ENCODE data around the gene USP32.

DNA sequence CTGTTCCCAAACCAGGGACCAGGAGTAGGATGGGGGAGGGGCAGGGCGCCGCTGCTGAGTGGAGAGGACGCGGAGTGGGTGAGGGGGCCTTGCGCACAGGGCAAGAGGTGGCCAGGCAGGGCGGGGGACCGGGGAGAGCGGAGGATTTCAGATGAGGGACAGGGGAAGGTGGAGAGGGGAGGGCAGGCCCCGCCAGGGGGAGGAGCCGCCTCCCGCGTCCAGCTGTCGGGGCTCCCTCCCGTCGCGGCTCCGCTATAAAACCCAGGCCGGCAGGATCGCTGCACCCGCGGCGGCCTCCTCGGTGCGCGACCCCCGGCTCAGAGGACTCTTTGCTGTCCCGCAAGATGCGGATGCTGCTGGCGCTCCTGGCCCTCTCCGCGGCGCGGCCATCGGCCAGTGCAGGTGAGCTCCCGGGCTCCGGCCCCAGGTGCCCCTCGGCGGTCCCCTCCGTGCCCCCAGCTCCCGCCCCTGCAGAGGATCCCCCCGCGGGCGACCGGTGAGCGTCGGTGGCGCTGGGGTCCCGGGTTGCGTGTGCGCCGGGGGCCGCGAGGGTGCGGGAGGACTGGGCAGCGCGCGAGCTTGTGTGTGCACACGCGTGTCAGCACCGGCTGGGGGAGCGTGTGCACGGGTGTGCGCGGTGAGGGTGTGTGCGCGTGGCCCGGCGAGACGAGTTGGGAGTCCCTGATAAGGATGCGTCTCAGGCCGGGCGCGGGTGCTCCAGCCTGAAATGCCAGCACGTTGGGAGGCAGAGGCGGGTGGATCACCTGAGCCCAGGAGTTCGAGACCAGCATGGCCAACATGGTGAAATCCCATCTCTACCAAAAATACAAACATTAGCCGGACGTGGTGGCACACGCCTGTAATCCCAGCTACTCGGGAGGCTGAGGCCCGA lies 242.0 kb downstream of the USP32 start, which contains the start of gene CA4:
- no peak for TF ChIP-seq POLR2A (IDR thresholded peaks at IDR 0.05)
- TF ChIP-seq, protein P1, sequence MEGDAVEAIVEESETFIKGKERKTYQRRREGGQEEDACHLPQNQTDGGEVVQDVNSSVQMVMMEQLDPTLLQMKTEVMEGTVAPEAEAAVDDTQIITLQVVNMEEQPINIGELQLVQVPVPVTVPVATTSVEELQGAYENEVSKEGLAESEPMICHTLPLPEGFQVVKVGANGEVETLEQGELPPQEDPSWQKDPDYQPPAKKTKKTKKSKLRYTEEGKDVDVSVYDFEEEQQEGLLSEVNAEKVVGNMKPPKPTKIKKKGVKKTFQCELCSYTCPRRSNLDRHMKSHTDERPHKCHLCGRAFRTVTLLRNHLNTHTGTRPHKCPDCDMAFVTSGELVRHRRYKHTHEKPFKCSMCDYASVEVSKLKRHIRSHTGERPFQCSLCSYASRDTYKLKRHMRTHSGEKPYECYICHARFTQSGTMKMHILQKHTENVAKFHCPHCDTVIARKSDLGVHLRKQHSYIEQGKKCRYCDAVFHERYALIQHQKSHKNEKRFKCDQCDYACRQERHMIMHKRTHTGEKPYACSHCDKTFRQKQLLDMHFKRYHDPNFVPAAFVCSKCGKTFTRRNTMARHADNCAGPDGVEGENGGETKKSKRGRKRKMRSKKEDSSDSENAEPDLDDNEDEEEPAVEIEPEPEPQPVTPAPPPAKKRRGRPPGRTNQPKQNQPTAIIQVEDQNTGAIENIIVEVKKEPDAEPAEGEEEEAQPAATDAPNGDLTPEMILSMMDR (IDR thresholded peaks at IDR 0.05) = no peak
